Right lobe of liver (tissue), 6 donors: ENCODE data around the gene PRKCG. TPM values are rescaled to one million over a fixed set of nuclear protein-coding genes. Genes with fewer than 3 reads are reported as not detected.

ENCODE experiments used
- ATAC-seq, 4 donors: fragments of 200-7000 bp; cut with Tn5 transposase; one replicate each; pipeline ENCODE4 v1.9.1; 2020; ENCODE audit warnings: mild to moderate bottlenecking in 4 of 4, moderate library complexity in 4 of 4
- DNase-seq, 3 donors: peaks; one replicate each; pipeline ENCODE4 v3.0.0-alpha.2; 2020
- H3K27ac ChIP-seq, 3 donors: fragments of 200-600 bp; one replicate each; pipeline ENCODE4 v1.8.0; 2022
- H3K27me3 ChIP-seq, 2 donors: fragments of 200-600 bp; one replicate each; pipeline ENCODE4 v1.8.0; 2022
- H3K36me3 ChIP-seq, 4 donors: fragments of 200-600 bp; sonication (generic) in 1 of 4; one replicate each; pipeline versions ENCODE4 v1.5.1 to v1.8.0; 2017 to 2022; ENCODE audit warnings: control low read depth in 1 of 4
- H3K4me1 ChIP-seq, 4 donors: fragments of 200-600 bp; sonication (generic) in 1 of 4; one replicate each; pipeline versions ENCODE4 v1.5.1 to v1.8.0; 2017 to 2022; ENCODE audit warnings: control low read depth in 1 of 4
- H3K4me3 ChIP-seq, 3 donors: fragments of 200-600 bp; one replicate each; pipeline ENCODE4 v1.8.0; 2022
- H3K9me3 ChIP-seq, 4 donors: fragments of 200-600 bp; sonication (generic) in 1 of 4; one replicate each; pipeline versions ENCODE4 v1.5.1 to v1.8.0; 2017 to 2022; ENCODE audit warnings: control low read depth in 1 of 4
- CTCF ChIP-seq, 4 donors: fragments of 200-600 bp in 3 of 4; fragments of 450-650 bp in 1 of 4; IDR thresholded peaks; one replicate each; pipeline versions ENCODE4 v1.5.1 to v1.8.0; 2016 to 2022; ENCODE audit warnings: antibody characterized with exemption in 4 of 4, mild to moderate bottlenecking in 2 of 4
- POLR2A ChIP-seq: fragments of 450-650 bp; IDR thresholded peaks from one replicate; pipeline ENCODE4 v1.6.1; 2017; ENCODE audit warnings: antibody characterized with exemption, mild to moderate bottlenecking
- WGBS: methylation state at CpG from one replicate; pipeline ENCODE4 v1.1.6; 2018; ENCODE audit warnings: low coverage, low lambda C conversion rate; ENCODE audit not compliant: insufficient coverage; ENCODE audit errors: missing lambda C conversion rate; 5-methylcytosine and 5-hydroxymethylcytosine counted together
- intact Hi-C, 2 donors: fragments of 100-400 bp; cut with DNase I; formaldehyde crosslinking; loops; one replicate each; pipeline versions ENCODE4 v1.11.2 to v1.14.1; 2022
- total RNA-seq, 6 experiments: library from RNA; depleted of rRNA in 2 of 6; stranded (reverse); fragments of >200 nt in 2 of 6; fragmentation: NEBNext Ultra II Directional in 3 of 6; extraction: Animal tissue kit (Norgen Biotek cat#: 25700) in 3 of 6; gene quantifications; one replicate each; pipeline versions ENCODE4 v1.1.0 to v1.2.4, GENCODE V29; 2016 to 2023
- donor health status: DM: no; HTN: yes; CAD: no.
- donor health status: DM: no; HTN: no; CAD: no.
- donor health status: DM: no; HTN: no; CAD: no.
- donor health status: DM: no; HTN: yes; CAD: no.
- donor health status: DM: no; HTN: yes; CAD: no.

PRKCG gene
- total RNA-seq, 6 experiments from 2014 or later: not detected

- peaks cover 0 to 7% (median 0%) of the 10 kb centered on the region in 4 donors for H3K36me3 ChIP-seq
- no peaks in the 10 kb centered on the region for H3K9me3 ChIP-seq
- DNase-seq: no peak
- H3K4me3 ChIP-seq: no peak overlapping the region
- WGBS: 84% methylated on average over 14 of the region's 17 CpGs
- H3K27me3 ChIP-seq: peaks cover 0 to 3% of the 10 kb centered on the region in 2 donors
- H3K4me1 ChIP-seq: peaks cover 0 to 4% (median 0%) of the 10 kb centered on the region in 4 donors
- intact Hi-C loops: no loop called here
- no peak for TF ChIP-seq POLR2A
- TF ChIP-seq CTCF (IDR thresholded peaks at IDR 0.05): no peak
- no peak overlapping the region for H3K27ac ChIP-seq
- no peak for ATAC-seq
Observed at GRCh38 chr19:53875602-53876325, 6.2 kb upstream of the PRKCG start.

- peaks cover 0 to 3% of the 10 kb centered on the region in 2 donors for H3K27me3 ChIP-seq
- no peak for TF ChIP-seq CTCF (IDR thresholded peaks at IDR 0.05)
- TF ChIP-seq POLR2A: no peak
- H3K27ac ChIP-seq: no peak overlapping the region
- no peak overlapping the region for H3K4me3 ChIP-seq
- ATAC-seq: no peak
- peaks cover 0 to 7% (median 0%) of the 10 kb centered on the region in 4 donors for H3K36me3 ChIP-seq
- no peaks in the 10 kb centered on the region for H3K9me3 ChIP-seq
- peaks cover 0 to 7% (median 0%) of the 10 kb centered on the region in 4 donors for H3K4me1 ChIP-seq
- DNase-seq: no peak
- WGBS: 77% methylated on average over 5 of the region's 6 CpGs
- intact Hi-C loops: no loop called here
Observed at GRCh38 chr19:53876651-53877224, 5.3 kb upstream of the PRKCG start.

DNA sequence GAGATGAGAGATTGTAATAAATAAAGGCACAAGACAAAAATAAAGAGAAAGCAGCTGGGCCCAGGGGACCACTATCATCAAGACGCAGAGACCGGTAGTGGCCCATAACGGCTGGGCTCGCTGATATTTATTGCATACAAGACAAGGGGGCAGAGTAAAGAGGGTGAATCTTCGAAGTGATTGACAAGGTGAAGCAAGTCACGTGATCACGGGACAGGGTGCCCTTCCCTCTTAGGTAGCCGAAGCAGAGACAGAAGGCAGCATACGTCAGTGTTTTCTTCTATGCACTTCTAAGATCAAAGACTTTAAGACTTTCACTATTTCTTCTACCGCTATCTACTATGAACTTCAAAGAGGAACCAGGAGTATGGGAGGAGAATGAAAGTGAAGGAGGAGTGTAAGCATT, 4.6 kb upstream of the PRKCG start:
- DNase-seq (no peak), ATAC-seq (no peak)
- H3K27ac ChIP-seq: no peak overlapping the region
- no peaks in the 10 kb centered on the region for H3K9me3 ChIP-seq
- no peak for TF ChIP-seq CTCF (IDR thresholded peaks at IDR 0.05)
- intact Hi-C loops: no loop called here
- WGBS: 65% methylated on average over 10 of the region's 10 CpGs
- peaks cover 0 to 9% of the 10 kb centered on the region in 2 donors for H3K27me3 ChIP-seq
- H3K36me3 ChIP-seq: peaks cover 0 to 7% (median 0%) of the 10 kb centered on the region in 4 donors
- H3K4me1 ChIP-seq: peaks cover 0 to 11% (median 0%) of the 10 kb centered on the region in 4 donors
- H3K4me3 ChIP-seq: no peak overlapping the region

GRCh38 chr19:53878776-53879139, 3.2 kb upstream of the PRKCG start:
- ATAC-seq (peak in 1 of 4 donors; percentile 2), DNase-seq (no peak)
- H3K9me3 ChIP-seq: no peaks in the 10 kb centered on the region
- TF ChIP-seq POLR2A: no peak
- TF ChIP-seq CTCF (IDR thresholded peaks at IDR 0.05): no peak
- peaks cover 0 to 11% (median 0%) of the 10 kb centered on the region in 4 donors for H3K4me1 ChIP-seq
- peaks cover 0 to 11% of the 10 kb centered on the region in 2 donors for H3K27me3 ChIP-seq
- no peak overlapping the region for H3K27ac ChIP-seq
- intact Hi-C loops: no loop called here
- WGBS: 47% methylated on average over 11 of the region's 12 CpGs
- peak overlapping the region; percentile 28 to 56 (median 48) for H3K4me3 ChIP-seq
- peaks cover 0 to 7% (median 0%) of the 10 kb centered on the region in 4 donors for H3K36me3 ChIP-seq
